ENCODE data around the gene TPCN1.
A peak's percentile ranks its signal among the peaks of the same experiment; 100 is the strongest.

Gene TPCN1

GRCh38 chr12:113273053-113273725, 51.9 kb downstream of the TPCN1 start:
- Histone ChIP-seq H3K27me3 (ENCODE audit: control insufficient read depth, insufficient read depth, low read length) (no peaks in the 10 kb centered on the region), H3K36me3 (ENCODE audit: control insufficient read depth, insufficient read depth, low read length) (peaks cover 6% of the 10 kb centered on the region)

GRCh38 chr12:113274848-113275247, 53.6 kb downstream of the TPCN1 start:
- no peaks in the 10 kb centered on the region for H3K4me1 ChIP-seq (ENCODE audit: control insufficient read depth, insufficient read depth, low read length)
- H3K9ac ChIP-seq (ENCODE audit: low read depth, low read length), result no peak overlapping the region
- no peak overlapping the region for H3K4me3 ChIP-seq (ENCODE audit: low read depth, low read length)
- H3K9me3 ChIP-seq (ENCODE audit: control insufficient read depth, insufficient read depth, low read length), result no peaks in the 10 kb centered on the region
- H3K36me3 ChIP-seq (ENCODE audit: control insufficient read depth, insufficient read depth, low read length), result peaks cover 6% of the 10 kb centered on the region
- no peaks in the 10 kb centered on the region for H3K27me3 ChIP-seq (ENCODE audit: control insufficient read depth, insufficient read depth, low read length)

More at GRCh38 chr12:113273053-113273725, 51.9 kb downstream of the TPCN1 start:
- H3K9ac ChIP-seq (ENCODE audit: low read depth, low read length), result peak overlapping the region; percentile 24
- no peaks in the 10 kb centered on the region for H3K4me1 ChIP-seq (ENCODE audit: control insufficient read depth, insufficient read depth, low read length)
- no peaks in the 10 kb centered on the region for H3K9me3 ChIP-seq (ENCODE audit: control insufficient read depth, insufficient read depth, low read length)
- H3K4me3 ChIP-seq (ENCODE audit: low read depth, low read length), result no peak overlapping the region

- no peak overlapping the region for H3K4me3 ChIP-seq (ENCODE audit: low read depth, low read length)
- H3K9me3 ChIP-seq (ENCODE audit: control insufficient read depth, insufficient read depth, low read length), result no peaks in the 10 kb centered on the region
- no peaks in the 10 kb centered on the region for H3K4me1 ChIP-seq (ENCODE audit: control insufficient read depth, insufficient read depth, low read length)
- H3K36me3 ChIP-seq (ENCODE audit: control insufficient read depth, insufficient read depth, low read length), result peaks cover 6% of the 10 kb centered on the region
- no peak overlapping the region for H3K9ac ChIP-seq (ENCODE audit: low read depth, low read length)
- H3K27me3 ChIP-seq (ENCODE audit: control insufficient read depth, insufficient read depth, low read length), result no peaks in the 10 kb centered on the region
Observed at GRCh38 chr12:113276306-113276705, 55.0 kb downstream of the TPCN1 start.

- Histone ChIP-seq H3K4me3 (ENCODE audit: low read depth, low read length) (no peak overlapping the region), H3K27me3 (ENCODE audit: control insufficient read depth, insufficient read depth, low read length) (no peaks in the 10 kb centered on the region), H3K9ac (ENCODE audit: low read depth, low read length) (no peak overlapping the region), H3K36me3 (ENCODE audit: control insufficient read depth, insufficient read depth, low read length) (peaks cover 6% of the 10 kb centered on the region), H3K9me3 (ENCODE audit: control insufficient read depth, insufficient read depth, low read length) (no peaks in the 10 kb centered on the region), H3K4me1 (ENCODE audit: control insufficient read depth, insufficient read depth, low read length) (no peaks in the 10 kb centered on the region)
Observed at GRCh38 chr12:113276946-113277500, 55.8 kb downstream of the TPCN1 start.

- peaks cover 6% of the 10 kb centered on the region for H3K36me3 ChIP-seq (ENCODE audit: control insufficient read depth, insufficient read depth, low read length)
- H3K4me3 ChIP-seq (ENCODE audit: low read depth, low read length), result no peak overlapping the region
- H3K4me1 ChIP-seq (ENCODE audit: control insufficient read depth, insufficient read depth, low read length), result no peaks in the 10 kb centered on the region
- H3K27me3 ChIP-seq (ENCODE audit: control insufficient read depth, insufficient read depth, low read length), result no peaks in the 10 kb centered on the region
- H3K9me3 ChIP-seq (ENCODE audit: control insufficient read depth, insufficient read depth, low read length), result no peaks in the 10 kb centered on the region
- H3K9ac ChIP-seq (ENCODE audit: low read depth, low read length), result no peak overlapping the region
Observed at GRCh38 chr12:113277511-113277910, 56.2 kb downstream of the TPCN1 start.

- Histone ChIP-seq H3K27me3 (ENCODE audit: control insufficient read depth, insufficient read depth, low read length) (no peaks in the 10 kb centered on the region), H3K4me1 (ENCODE audit: control insufficient read depth, insufficient read depth, low read length) (no peaks in the 10 kb centered on the region), H3K9ac (ENCODE audit: low read depth, low read length) (no peak overlapping the region), H3K9me3 (ENCODE audit: control insufficient read depth, insufficient read depth, low read length) (no peaks in the 10 kb centered on the region), H3K4me3 (ENCODE audit: low read depth, low read length) (no peak overlapping the region), H3K36me3 (ENCODE audit: control insufficient read depth, insufficient read depth, low read length) (peaks cover 3% of the 10 kb centered on the region)
Observed at GRCh38 chr12:113278141-113278540, 56.9 kb downstream of the TPCN1 start.

GRCh38 chr12:113278633-113279032, 57.4 kb downstream of the TPCN1 start:
- H3K36me3 ChIP-seq (ENCODE audit: control insufficient read depth, insufficient read depth, low read length), result peaks cover 3% of the 10 kb centered on the region

GRCh38 chr12:113284751-113285150, 63.5 kb downstream of the TPCN1 start:
- Histone ChIP-seq H3K9ac (ENCODE audit: low read depth, low read length) (no peak overlapping the region), H3K9me3 (ENCODE audit: control insufficient read depth, insufficient read depth, low read length) (no peaks in the 10 kb centered on the region), H3K4me3 (ENCODE audit: low read depth, low read length) (no peak overlapping the region), H3K4me1 (ENCODE audit: control insufficient read depth, insufficient read depth, low read length) (no peaks in the 10 kb centered on the region), H3K36me3 (ENCODE audit: control insufficient read depth, insufficient read depth, low read length) (peaks cover 19% of the 10 kb centered on the region), H3K27me3 (ENCODE audit: control insufficient read depth, insufficient read depth, low read length) (no peaks in the 10 kb centered on the region)

More at GRCh38 chr12:113278633-113279032, 57.4 kb downstream of the TPCN1 start:
- Histone ChIP-seq H3K9me3 (ENCODE audit: control insufficient read depth, insufficient read depth, low read length) (no peaks in the 10 kb centered on the region), H3K4me3 (ENCODE audit: low read depth, low read length) (no peak overlapping the region), H3K4me1 (ENCODE audit: control insufficient read depth, insufficient read depth, low read length) (no peaks in the 10 kb centered on the region), H3K27me3 (ENCODE audit: control insufficient read depth, insufficient read depth, low read length) (no peaks in the 10 kb centered on the region), H3K9ac (ENCODE audit: low read depth, low read length) (no peak overlapping the region)

- no peak overlapping the region for H3K4me3 ChIP-seq (ENCODE audit: low read depth, low read length)
- no peaks in the 10 kb centered on the region for H3K27me3 ChIP-seq (ENCODE audit: control insufficient read depth, insufficient read depth, low read length)
- H3K9me3 ChIP-seq (ENCODE audit: control insufficient read depth, insufficient read depth, low read length), result no peaks in the 10 kb centered on the region
- no peaks in the 10 kb centered on the region for H3K4me1 ChIP-seq (ENCODE audit: control insufficient read depth, insufficient read depth, low read length)
- H3K9ac ChIP-seq (ENCODE audit: low read depth, low read length), result no peak overlapping the region
- peaks cover 31% of the 10 kb centered on the region for H3K36me3 ChIP-seq (ENCODE audit: control insufficient read depth, insufficient read depth, low read length)
Observed at GRCh38 chr12:113285679-113286610, 64.7 kb downstream of the TPCN1 start.

- Histone ChIP-seq H3K9me3 (ENCODE audit: control insufficient read depth, insufficient read depth, low read length) (no peaks in the 10 kb centered on the region), H3K36me3 (ENCODE audit: control insufficient read depth, insufficient read depth, low read length) (peaks cover 34% of the 10 kb centered on the region), H3K4me3 (ENCODE audit: low read depth, low read length) (no peak overlapping the region), H3K4me1 (ENCODE audit: control insufficient read depth, insufficient read depth, low read length) (no peaks in the 10 kb centered on the region), H3K27me3 (ENCODE audit: control insufficient read depth, insufficient read depth, low read length) (no peaks in the 10 kb centered on the region), H3K9ac (ENCODE audit: low read depth, low read length) (no peak overlapping the region)
Observed at GRCh38 chr12:113286712-113287111, 65.4 kb downstream of the TPCN1 start.

GRCh38 chr12:113287146-113287898, 66.1 kb downstream of the TPCN1 start:
- H3K9me3 ChIP-seq (ENCODE audit: control insufficient read depth, insufficient read depth, low read length), result no peaks in the 10 kb centered on the region
- no peaks in the 10 kb centered on the region for H3K27me3 ChIP-seq (ENCODE audit: control insufficient read depth, insufficient read depth, low read length)
- peaks cover 34% of the 10 kb centered on the region for H3K36me3 ChIP-seq (ENCODE audit: control insufficient read depth, insufficient read depth, low read length)
- H3K4me3 ChIP-seq (ENCODE audit: low read depth, low read length), result no peak overlapping the region
- no peaks in the 10 kb centered on the region for H3K4me1 ChIP-seq (ENCODE audit: control insufficient read depth, insufficient read depth, low read length)
- H3K9ac ChIP-seq (ENCODE audit: low read depth, low read length), result no peak overlapping the region
